ENCODE data around the gene CEP83.
"Not testable (repeated sequence)": the region's sequence is repeated elsewhere in the genome, so short reads cannot be mapped to it uniquely, and the experiment has no call there.

Gene CEP83

GRCh38 chr12:94459728-94460615 lies at the start of gene CEP83:
CEP83 (minus strand) TSS chr12:94459867; CDS start chr12:94412490, 47,377 bp downstream.
- peak; percentile 99 for FAIRE-seq

GRCh38 chr12:94509317-94509716 lies 49.6 kb upstream of the CEP83 start:
- FAIRE-seq, result no peak
- DNase-seq (ENCODE audit: extremely low spot score, insufficient read length, low read depth), result no peak

More at GRCh38 chr12:94459728-94460615, at the start of gene CEP83:
- peak; percentile 89 for DNase-seq (ENCODE audit: extremely low spot score, insufficient read length, low read depth)

- FAIRE-seq, result no peak
- no peak for DNase-seq (ENCODE audit: extremely low spot score, insufficient read length, low read depth)
These were observed 47.8 kb upstream of the CEP83 start for GRCh38 chr12:94507455-94507854.

GRCh38 chr12:94504386-94504785 lies 44.7 kb upstream of the CEP83 start:
- no peak for DNase-seq (ENCODE audit: extremely low spot score, insufficient read length, low read depth)
- FAIRE-seq, result no peak

- no peak for DNase-seq (ENCODE audit: extremely low spot score, insufficient read length, low read depth)
- no peak for FAIRE-seq
These were observed 44.0 kb upstream of the CEP83 start for GRCh38 chr12:94503619-94504018.

- no peak for FAIRE-seq
- DNase-seq (ENCODE audit: extremely low spot score, insufficient read length, low read depth), result no peak
These were observed 41.3 kb upstream of the CEP83 start for GRCh38 chr12:94500831-94501567.

- FAIRE-seq (no peak), DNase-seq (ENCODE audit: extremely low spot score, insufficient read length, low read depth) (no peak)
These were observed 39.0 kb upstream of the CEP83 start for GRCh38 chr12:94498698-94499097.

- FAIRE-seq (no peak), DNase-seq (ENCODE audit: extremely low spot score, insufficient read length, low read depth) (no peak)
These were observed 38.4 kb upstream of the CEP83 start for GRCh38 chr12:94498073-94498472.

GRCh38 chr12:94495445-94496115 lies 35.9 kb upstream of the CEP83 start:
- FAIRE-seq (no peak), DNase-seq (ENCODE audit: extremely low spot score, insufficient read length, low read depth) (no peak)

- DNase-seq (ENCODE audit: extremely low spot score, insufficient read length, low read depth), result no peak
These were observed 31.8 kb upstream of the CEP83 start for GRCh38 chr12:94491489-94491888.

GRCh38 chr12:94488463-94488862 lies 28.8 kb upstream of the CEP83 start:
- DNase-seq (ENCODE audit: extremely low spot score, insufficient read length, low read depth) (peak; percentile 36), FAIRE-seq (peak; percentile 79)

More at GRCh38 chr12:94491489-94491888, 31.8 kb upstream of the CEP83 start:
- no peak for FAIRE-seq

- FAIRE-seq (no peak), DNase-seq (ENCODE audit: extremely low spot score, insufficient read length, low read depth) (no peak)
These were observed 22.1 kb upstream of the CEP83 start for GRCh38 chr12:94481734-94482133.

GRCh38 chr12:94469522-94469921 lies 9.9 kb upstream of the CEP83 start:
- DNase-seq (ENCODE audit: extremely low spot score, insufficient read length, low read depth), result no peak
- FAIRE-seq, result no peak

GRCh38 chr12:94460616-94460959 lies 921 bp upstream of the CEP83 start:
- no peak for FAIRE-seq
- DNase-seq (ENCODE audit: extremely low spot score, insufficient read length, low read depth), result no peak

- FAIRE-seq, result no peak
- peak; percentile 3 for DNase-seq (ENCODE audit: extremely low spot score, insufficient read length, low read depth)
These were observed 565 bp downstream of the CEP83 start for GRCh38 chr12:94458877-94459727.

- no peak for FAIRE-seq
- DNase-seq (ENCODE audit: extremely low spot score, insufficient read length, low read depth), result no peak
These were observed 2.4 kb downstream of the CEP83 start for GRCh38 chr12:94457311-94457710.

GRCh38 chr12:94454318-94454717 lies 5.3 kb downstream of the CEP83 start:
- DNase-seq (ENCODE audit: extremely low spot score, insufficient read length, low read depth); FAIRE-seq: not testable (repeated sequence)

- DNase-seq (ENCODE audit: extremely low spot score, insufficient read length, low read depth) (no peak), FAIRE-seq (no peak)
These were observed 14.0 kb downstream of the CEP83 start for GRCh38 chr12:94445662-94446061.

- no peak for DNase-seq (ENCODE audit: extremely low spot score, insufficient read length, low read depth)
- FAIRE-seq, result no peak
These were observed 22.4 kb downstream of the CEP83 start for GRCh38 chr12:94437303-94437702.

GRCh38 chr12:94435511-94435927 lies 24.1 kb downstream of the CEP83 start:
- peak; percentile 62 for FAIRE-seq
- DNase-seq (ENCODE audit: extremely low spot score, insufficient read length, low read depth), result no peak
